SK-N-SH treated with all-trans-retinoic acid at 6 μM for 48 hours (cell line): ENCODE results near the gene NEU4.

ENCODE experiments used
- ATAC-seq: fragments of 200-7000 bp; cut with Tn5 transposase; 3 replicates; pipeline ENCODE4 v1.9.1; 2020; ENCODE audit warnings: mild to moderate bottlenecking, moderate library complexity
- ARNTL ChIP-seq: fragments of 450-650 bp; formaldehyde crosslinking; IDR thresholded peaks from 2 replicates; pipeline ENCODE4 v1.5.0; 2020; ENCODE audit warnings: low read depth, mild to moderate bottlenecking, moderate library complexity, borderline replicate concordance
- BACH2 ChIP-seq: fragments of 250-450 bp; sonication (Bioruptor Pico); IDR thresholded peaks from 2 replicates; pipeline ENCODE4 v1.9.0; 2021; ENCODE audit warnings: mild to moderate bottlenecking, borderline replicate concordance
- ESRRG ChIP-seq: fragments of 250-450 bp; sonication (Bioruptor Pico); IDR thresholded peaks from 2 replicates; pipeline ENCODE4 v1.6.1; 2021; ENCODE audit warnings: mild to moderate bottlenecking
- ISL1 ChIP-seq: fragments of 250-450 bp; sonication (Bioruptor Pico); IDR thresholded peaks from 2 replicates; pipeline ENCODE4 v2.1.2; 2022; ENCODE audit warnings: mild to moderate bottlenecking, moderate library complexity
- OSR1 ChIP-seq: fragments of 250-450 bp; sonication (Bioruptor Pico); IDR thresholded peaks from 2 replicates; pipeline ENCODE4 v1.8.0; 2022; ENCODE audit warnings: moderate library complexity, mild to moderate bottlenecking, inconsistent platforms
- PPARA ChIP-seq: fragments of 250-450 bp; sonication (Bioruptor Pico); IDR thresholded peaks from 2 replicates; pipeline ENCODE4 v1.5.0; 2020; ENCODE audit warnings: mild to moderate bottlenecking, borderline replicate concordance
- SNAI2 ChIP-seq: fragments of 250-450 bp; sonication (Bioruptor Pico); IDR thresholded peaks from 2 replicates; pipeline ENCODE4 v1.5.0; 2020; ENCODE audit warnings: mild to moderate bottlenecking, moderate library complexity
- ZC3H10 ChIP-seq: fragments of 250-450 bp; sonication (Bioruptor Pico); IDR thresholded peaks from 2 replicates; pipeline ENCODE4 v1.5.1; 2021; ENCODE audit warnings: mild to moderate bottlenecking, moderate library complexity
- ZNF565 ChIP-seq: fragments of 450-650 bp; formaldehyde crosslinking; conservative IDR thresholded peaks from 2 replicates; pipeline ENCODE4 v1.5.0; 2020; ENCODE audit warnings: low read depth, mild to moderate bottlenecking, moderate library complexity
- ZNF70 ChIP-seq: fragments of 450-650 bp; formaldehyde crosslinking; IDR thresholded peaks from 2 replicates; pipeline ENCODE4 v1.5.0; 2020; ENCODE audit warnings: mild to moderate bottlenecking, moderate library complexity
- ZNF8 ChIP-seq: fragments of 450-650 bp; formaldehyde crosslinking; IDR thresholded peaks from 2 replicates; pipeline ENCODE4 v1.5.0; 2020; ENCODE audit warnings: mild to moderate bottlenecking, moderate library complexity
- TF ChIP-seq, protein P1 (sequence below): fragments of 250-450 bp; sonication (Bioruptor Pico); IDR thresholded peaks from 2 replicates; pipeline ENCODE4 v1.5.1; 2021; ENCODE audit warnings: mild to moderate bottlenecking, moderate library complexity
- TF ChIP-seq, protein P2 (sequence below): fragments of 250-450 bp; sonication (Bioruptor Pico); IDR thresholded peaks from 2 replicates; pipeline ENCODE4 v1.8.0; 2020; ENCODE audit warnings: mild to moderate bottlenecking, moderate library complexity, borderline replicate concordance
- TF ChIP-seq, protein P3 (sequence below): fragments of 250-450 bp; sonication (Bioruptor Pico); IDR thresholded peaks from 2 replicates; pipeline ENCODE4 v1.8.0; 2021; ENCODE audit warnings: low read depth, mild to moderate bottlenecking, moderate library complexity, borderline replicate concordance
- TF ChIP-seq, protein P4 (sequence below): fragments of 250-450 bp; sonication (Bioruptor Pico); IDR thresholded peaks from 2 replicates; pipeline ENCODE4 v1.5.1; 2020; ENCODE audit warnings: low read depth, mild to moderate bottlenecking, moderate library complexity

Gene NEU4

DNA sequence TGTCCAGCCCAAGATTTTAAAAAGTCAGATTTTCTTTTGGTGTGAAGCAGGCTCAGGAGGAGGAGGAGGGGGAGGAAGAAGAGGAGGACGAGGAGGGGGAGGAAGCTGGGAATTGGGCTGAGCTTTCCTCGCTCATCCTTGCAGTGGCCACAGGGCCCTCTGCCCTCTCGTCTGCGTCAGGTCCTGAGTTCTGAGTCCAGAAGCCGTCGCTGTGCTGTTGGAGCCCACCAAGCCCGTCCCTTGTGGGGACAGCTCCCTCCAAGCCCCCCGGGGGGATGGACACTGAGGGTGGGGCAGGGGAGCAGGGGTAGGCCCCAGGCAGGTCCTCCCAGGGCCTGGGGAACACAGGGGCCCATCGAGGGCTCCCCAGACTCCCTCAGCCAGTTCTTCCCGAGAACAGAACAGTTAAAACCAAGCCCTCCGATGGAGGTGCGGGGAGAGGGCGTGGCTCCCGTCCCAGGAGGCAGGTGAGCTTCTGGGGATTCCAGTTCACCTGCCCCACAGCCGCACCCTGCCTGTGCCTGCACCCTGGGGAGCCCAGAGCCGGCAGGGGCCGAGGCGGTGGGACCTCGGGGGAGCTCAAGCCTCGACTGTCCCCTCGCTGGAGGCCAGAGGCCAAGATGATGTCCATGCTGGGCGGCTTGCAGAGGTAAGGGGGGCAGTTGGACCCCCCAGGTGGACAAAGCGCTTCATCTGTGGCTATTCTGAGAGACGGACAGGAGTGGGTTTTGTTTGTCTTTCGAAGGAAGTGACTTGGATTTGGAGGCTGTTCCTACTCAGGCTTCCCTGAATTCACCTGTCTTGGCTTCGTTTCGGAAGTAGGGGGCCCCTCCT lies 32.4 kb upstream of the NEU4 start, which contains the start of gene GAL3ST2:
TSS of gene GAL3ST2 (plus strand) at position 487 of the 834 bp plus-strand sequence. CDS start at position 621, 134 bp downstream.
- TF ChIP-seq ZC3H10 (CRISPR knock-in tag) (no peak), ESRRG (no peak), ZNF70 (CRISPR knock-in tag) (no peak), PPARA (CRISPR knock-in tag) (no peak), OSR1 (CRISPR knock-in tag) (no peak), ARNTL (CRISPR knock-in tag) (no peak), SNAI2 (CRISPR knock-in tag) (no peak)
- TF ChIP-seq, protein P1, sequence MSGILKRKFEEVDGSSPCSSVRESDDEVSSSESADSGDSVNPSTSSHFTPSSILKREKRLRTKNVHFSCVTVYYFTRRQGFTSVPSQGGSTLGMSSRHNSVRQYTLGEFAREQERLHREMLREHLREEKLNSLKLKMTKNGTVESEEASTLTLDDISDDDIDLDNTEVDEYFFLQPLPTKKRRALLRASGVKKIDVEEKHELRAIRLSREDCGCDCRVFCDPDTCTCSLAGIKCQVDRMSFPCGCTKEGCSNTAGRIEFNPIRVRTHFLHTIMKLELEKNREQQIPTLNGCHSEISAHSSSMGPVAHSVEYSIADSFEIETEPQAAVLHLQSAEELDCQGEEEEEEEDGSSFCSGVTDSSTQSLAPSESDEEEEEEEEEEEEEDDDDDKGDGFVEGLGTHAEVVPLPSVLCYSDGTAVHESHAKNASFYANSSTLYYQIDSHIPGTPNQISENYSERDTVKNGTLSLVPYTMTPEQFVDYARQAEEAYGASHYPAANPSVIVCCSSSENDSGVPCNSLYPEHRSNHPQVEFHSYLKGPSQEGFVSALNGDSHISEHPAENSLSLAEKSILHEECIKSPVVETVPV (CRISPR knock-in tag) = no peak
- TF ChIP-seq, protein P2, sequence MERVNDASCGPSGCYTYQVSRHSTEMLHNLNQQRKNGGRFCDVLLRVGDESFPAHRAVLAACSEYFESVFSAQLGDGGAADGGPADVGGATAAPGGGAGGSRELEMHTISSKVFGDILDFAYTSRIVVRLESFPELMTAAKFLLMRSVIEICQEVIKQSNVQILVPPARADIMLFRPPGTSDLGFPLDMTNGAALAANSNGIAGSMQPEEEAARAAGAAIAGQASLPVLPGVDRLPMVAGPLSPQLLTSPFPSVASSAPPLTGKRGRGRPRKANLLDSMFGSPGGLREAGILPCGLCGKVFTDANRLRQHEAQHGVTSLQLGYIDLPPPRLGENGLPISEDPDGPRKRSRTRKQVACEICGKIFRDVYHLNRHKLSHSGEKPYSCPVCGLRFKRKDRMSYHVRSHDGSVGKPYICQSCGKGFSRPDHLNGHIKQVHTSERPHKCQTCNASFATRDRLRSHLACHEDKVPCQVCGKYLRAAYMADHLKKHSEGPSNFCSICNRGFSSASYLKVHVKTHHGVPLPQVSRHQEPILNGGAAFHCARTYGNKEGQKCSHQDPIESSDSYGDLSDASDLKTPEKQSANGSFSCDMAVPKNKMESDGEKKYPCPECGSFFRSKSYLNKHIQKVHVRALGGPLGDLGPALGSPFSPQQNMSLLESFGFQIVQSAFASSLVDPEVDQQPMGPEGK (CRISPR knock-in tag) = no peak
- TF ChIP-seq, protein P3, sequence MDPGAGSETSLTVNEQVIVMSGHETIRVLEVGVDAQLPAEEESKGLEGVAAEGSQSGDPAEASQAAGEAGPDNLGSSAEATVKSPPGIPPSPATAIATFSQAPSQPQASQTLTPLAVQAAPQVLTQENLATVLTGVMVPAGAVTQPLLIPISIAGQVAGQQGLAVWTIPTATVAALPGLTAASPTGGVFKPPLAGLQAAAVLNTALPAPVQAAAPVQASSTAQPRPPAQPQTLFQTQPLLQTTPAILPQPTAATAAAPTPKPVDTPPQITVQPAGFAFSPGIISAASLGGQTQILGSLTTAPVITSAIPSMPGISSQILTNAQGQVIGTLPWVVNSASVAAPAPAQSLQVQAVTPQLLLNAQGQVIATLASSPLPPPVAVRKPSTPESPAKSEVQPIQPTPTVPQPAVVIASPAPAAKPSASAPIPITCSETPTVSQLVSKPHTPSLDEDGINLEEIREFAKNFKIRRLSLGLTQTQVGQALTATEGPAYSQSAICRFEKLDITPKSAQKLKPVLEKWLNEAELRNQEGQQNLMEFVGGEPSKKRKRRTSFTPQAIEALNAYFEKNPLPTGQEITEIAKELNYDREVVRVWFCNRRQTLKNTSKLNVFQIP = no peak
- TF ChIP-seq, protein P4, sequence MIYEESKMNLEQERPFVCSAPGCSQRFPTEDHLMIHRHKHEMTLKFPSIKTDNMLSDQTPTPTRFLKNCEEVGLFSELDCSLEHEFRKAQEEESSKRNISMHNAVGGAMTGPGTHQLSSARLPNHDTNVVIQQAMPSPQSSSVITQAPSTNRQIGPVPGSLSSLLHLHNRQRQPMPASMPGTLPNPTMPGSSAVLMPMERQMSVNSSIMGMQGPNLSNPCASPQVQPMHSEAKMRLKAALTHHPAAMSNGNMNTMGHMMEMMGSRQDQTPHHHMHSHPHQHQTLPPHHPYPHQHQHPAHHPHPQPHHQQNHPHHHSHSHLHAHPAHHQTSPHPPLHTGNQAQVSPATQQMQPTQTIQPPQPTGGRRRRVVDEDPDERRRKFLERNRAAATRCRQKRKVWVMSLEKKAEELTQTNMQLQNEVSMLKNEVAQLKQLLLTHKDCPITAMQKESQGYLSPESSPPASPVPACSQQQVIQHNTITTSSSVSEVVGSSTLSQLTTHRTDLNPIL (CRISPR knock-in tag) = no peak
- ATAC-seq = no peak

DNA sequence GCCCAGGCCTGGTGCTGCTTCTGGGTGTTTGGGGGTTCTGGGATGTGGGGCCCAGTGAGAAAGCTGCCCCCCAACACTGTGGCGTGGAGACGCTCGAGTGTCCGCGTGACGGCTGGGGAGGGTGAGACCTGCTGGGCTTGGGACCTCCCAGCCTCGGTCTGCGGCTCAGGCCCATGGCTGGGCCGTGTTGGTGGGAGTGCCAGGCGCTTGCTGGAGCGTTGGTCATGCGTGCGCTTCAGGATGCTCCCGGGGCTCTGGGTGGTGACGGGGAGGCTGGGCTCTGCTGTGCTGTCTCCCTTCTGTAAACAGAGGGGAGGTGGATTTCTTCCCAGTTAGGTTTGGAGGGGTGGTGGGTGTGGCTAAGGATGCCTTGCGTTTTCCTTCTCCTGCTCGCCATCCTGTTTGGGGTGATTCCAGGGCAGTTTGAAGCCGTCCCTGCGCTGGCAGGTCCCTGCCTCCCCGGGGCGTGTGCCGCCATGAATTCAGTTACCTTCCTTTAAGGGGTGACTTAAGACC lies 31.8 kb upstream of the NEU4 start:
- no peak for ATAC-seq
- TF ChIP-seq ISL1 (CRISPR knock-in tag) (no peak), PPARA (CRISPR knock-in tag) (no peak), BACH2 (CRISPR knock-in tag) (no peak), ZNF565 (CRISPR knock-in tag) (no peak), ZC3H10 (CRISPR knock-in tag) (no peak), ZNF8 (no peak), ZNF70 (CRISPR knock-in tag) (no peak), SNAI2 (CRISPR knock-in tag) (no peak)
- TF ChIP-seq, protein P1 (CRISPR knock-in tag) = no peak
- TF ChIP-seq, protein P3 = no peak
- TF ChIP-seq, protein P4 (CRISPR knock-in tag) = no peak
- TF ChIP-seq, all 23 proteins: peak for 0
